ENCODE data around the gene KRTAP17-1.
"Not testable (repeated sequence)": the region's sequence is repeated elsewhere in the genome, so short reads cannot be mapped to it uniquely, and the experiment has no call there.

The KRTAP17-1 gene

GRCh38 chr17:41315204-41315794 lies at the start of gene KRTAP17-1:
KRTAP17-1 (minus strand) TSS chr17:41315710; CDS start chr17:41315650, 60 bp downstream.
- DNase-seq (ENCODE audit: low read depth in 1 of 2, low spot score in 1 of 2) = no peak

- DNase-seq (ENCODE audit: low read depth in 1 of 2, low spot score in 1 of 2) = no peak
Measured at GRCh38 chr17:41363881-41364280, 48.4 kb upstream of the KRTAP17-1 start.

GRCh38 chr17:41360296-41360995 lies 44.9 kb upstream of the KRTAP17-1 start:
- DNase-seq (ENCODE audit: low read depth in 1 of 2, low spot score in 1 of 2) = no peak

- no peak for DNase-seq (ENCODE audit: low read depth in 1 of 2, low spot score in 1 of 2)
Measured at GRCh38 chr17:41354536-41354935, 39.0 kb upstream of the KRTAP17-1 start.

GRCh38 chr17:41352597-41353366 lies 37.3 kb upstream of the KRTAP17-1 start:
- DNase-seq (ENCODE audit: low read depth in 1 of 2, low spot score in 1 of 2) = no peak

- no peak for DNase-seq (ENCODE audit: low read depth in 1 of 2, low spot score in 1 of 2)
Measured at GRCh38 chr17:41351177-41351576, 35.7 kb upstream of the KRTAP17-1 start.

- DNase-seq (ENCODE audit: low read depth in 1 of 2, low spot score in 1 of 2) = not testable (repeated sequence)
Measured at GRCh38 chr17:41350381-41350878, 34.9 kb upstream of the KRTAP17-1 start, which contains the start of gene KRT33A. KRT33A (minus strand) TSS chr17:41350828; CDS start chr17:41350767, 61 bp downstream.

- DNase-seq (ENCODE audit: low read depth in 1 of 2, low spot score in 1 of 2) = no peak
Measured at GRCh38 chr17:41347869-41348760, 32.6 kb upstream of the KRTAP17-1 start.

- DNase-seq (ENCODE audit: low read depth in 1 of 2, low spot score in 1 of 2) = not testable (repeated sequence)
Measured at GRCh38 chr17:41346421-41346820, 30.9 kb upstream of the KRTAP17-1 start.

GRCh38 chr17:41345992-41346391 lies 30.5 kb upstream of the KRTAP17-1 start:
- no peak for DNase-seq (ENCODE audit: low read depth in 1 of 2, low spot score in 1 of 2)

GRCh38 chr17:41343029-41343428 lies 27.5 kb upstream of the KRTAP17-1 start:
- no peak for DNase-seq (ENCODE audit: low read depth in 1 of 2, low spot score in 1 of 2)

GRCh38 chr17:41340934-41341861 lies 25.7 kb upstream of the KRTAP17-1 start:
- DNase-seq (ENCODE audit: low read depth in 1 of 2, low spot score in 1 of 2) = peak in 1 of 2 donors; percentile 17

- DNase-seq (ENCODE audit: low read depth in 1 of 2, low spot score in 1 of 2) = no peak
Measured at GRCh38 chr17:41340494-41340893, 25.0 kb upstream of the KRTAP17-1 start.

GRCh38 chr17:41339571-41340172 lies 24.2 kb upstream of the KRTAP17-1 start:
- no peak for DNase-seq (ENCODE audit: low read depth in 1 of 2, low spot score in 1 of 2)

GRCh38 chr17:41338961-41339485 lies 23.5 kb upstream of the KRTAP17-1 start:
- peak in 1 of 2 donors; percentile 25 for DNase-seq (ENCODE audit: low read depth in 1 of 2, low spot score in 1 of 2)

- DNase-seq (ENCODE audit: low read depth in 1 of 2, low spot score in 1 of 2) = no peak
Measured at GRCh38 chr17:41335747-41336146, 20.2 kb upstream of the KRTAP17-1 start.

GRCh38 chr17:41334385-41335305 lies 19.1 kb upstream of the KRTAP17-1 start:
- DNase-seq (ENCODE audit: low read depth in 1 of 2, low spot score in 1 of 2) = no peak

- no peak for DNase-seq (ENCODE audit: low read depth in 1 of 2, low spot score in 1 of 2)
Measured at GRCh38 chr17:41333836-41334235, 18.3 kb upstream of the KRTAP17-1 start.

Data from activated T-helper 1 cell treated with anti-CD3 and anti-CD28 coated beads, Interleukin-2, amount 50 U/mL, for 16 hours (primary cell).